NK-92 (cell line): ENCODE data around the gene ZNF827.

Source experiments
- DNase-seq: peaks from one replicate; lab custom pipeline; 2025; ENCODE audit not compliant: unreplicated experiment; lab: John Stamatoyannopoulos, UW

The ZNF827 gene

GRCh38 chr4:145935253-145936141 lies 3.1 kb downstream of the ZNF827 start:
- DNase-seq: no peak

GRCh38 chr4:145934434-145935047 lies 4.1 kb downstream of the ZNF827 start:
- no peak for DNase-seq

GRCh38 chr4:145933134-145933533 lies 5.5 kb downstream of the ZNF827 start:
- DNase-seq: no peak

- DNase-seq: no peak
Measured at GRCh38 chr4:145931403-145931802, 7.2 kb downstream of the ZNF827 start.

GRCh38 chr4:145930592-145930991 lies 8.0 kb downstream of the ZNF827 start:
- no peak for DNase-seq

GRCh38 chr4:145929415-145930178 lies 9.0 kb downstream of the ZNF827 start:
- DNase-seq: no peak

- no peak for DNase-seq
Measured at GRCh38 chr4:145928748-145929147, 9.9 kb downstream of the ZNF827 start.

GRCh38 chr4:145927030-145927429 lies 11.6 kb downstream of the ZNF827 start:
- DNase-seq: no peak

- no peak for DNase-seq
Measured at GRCh38 chr4:145921231-145921630, 17.4 kb downstream of the ZNF827 start.

GRCh38 chr4:145920205-145920604 lies 18.4 kb downstream of the ZNF827 start:
- no peak for DNase-seq

- no peak for DNase-seq
Measured at GRCh38 chr4:145912376-145912775, 26.2 kb downstream of the ZNF827 start.

- no peak for DNase-seq
Measured at GRCh38 chr4:145909773-145910172, 28.9 kb downstream of the ZNF827 start.

GRCh38 chr4:145909281-145909715 lies 29.3 kb downstream of the ZNF827 start:
- no peak for DNase-seq

GRCh38 chr4:145907812-145908211 lies 30.8 kb downstream of the ZNF827 start:
- no peak for DNase-seq

- no peak for DNase-seq
Measured at GRCh38 chr4:145907390-145907789, 31.2 kb downstream of the ZNF827 start.

- no peak for DNase-seq
Measured at GRCh38 chr4:145904413-145905177, 34.0 kb downstream of the ZNF827 start.

GRCh38 chr4:145902522-145902921 lies 36.1 kb downstream of the ZNF827 start:
- no peak for DNase-seq

- DNase-seq: no peak
Measured at GRCh38 chr4:145899886-145900460, 38.6 kb downstream of the ZNF827 start.

GRCh38 chr4:145898926-145899531 lies 39.6 kb downstream of the ZNF827 start:
- no peak for DNase-seq

GRCh38 chr4:145898466-145898865 lies 40.2 kb downstream of the ZNF827 start:
- no peak for DNase-seq
